GM23248 (cell line): Measurements from ENCODE around the gene ZNF407.

Experiments
- EZH2 ChIP-seq: fragments of 200-600 bp; sonication (generic); IDR thresholded peaks from 2 replicates; pipeline ENCODE4 v1.6.1; 2018; ENCODE audit warnings: antibody characterized with exemption, mild to moderate bottlenecking; ENCODE audit not compliant: insufficient read depth, poor library complexity, severe bottlenecking
- EZH2phosphoT487 ChIP-seq: fragments of 200-600 bp; sonication (generic); IDR thresholded peaks from 2 replicates; pipeline ENCODE4 v1.6.1; 2018; ENCODE audit warnings: antibody characterized with exemption, moderate library complexity, mild to moderate bottlenecking, low read depth; ENCODE audit not compliant: insufficient read depth

DNA sequence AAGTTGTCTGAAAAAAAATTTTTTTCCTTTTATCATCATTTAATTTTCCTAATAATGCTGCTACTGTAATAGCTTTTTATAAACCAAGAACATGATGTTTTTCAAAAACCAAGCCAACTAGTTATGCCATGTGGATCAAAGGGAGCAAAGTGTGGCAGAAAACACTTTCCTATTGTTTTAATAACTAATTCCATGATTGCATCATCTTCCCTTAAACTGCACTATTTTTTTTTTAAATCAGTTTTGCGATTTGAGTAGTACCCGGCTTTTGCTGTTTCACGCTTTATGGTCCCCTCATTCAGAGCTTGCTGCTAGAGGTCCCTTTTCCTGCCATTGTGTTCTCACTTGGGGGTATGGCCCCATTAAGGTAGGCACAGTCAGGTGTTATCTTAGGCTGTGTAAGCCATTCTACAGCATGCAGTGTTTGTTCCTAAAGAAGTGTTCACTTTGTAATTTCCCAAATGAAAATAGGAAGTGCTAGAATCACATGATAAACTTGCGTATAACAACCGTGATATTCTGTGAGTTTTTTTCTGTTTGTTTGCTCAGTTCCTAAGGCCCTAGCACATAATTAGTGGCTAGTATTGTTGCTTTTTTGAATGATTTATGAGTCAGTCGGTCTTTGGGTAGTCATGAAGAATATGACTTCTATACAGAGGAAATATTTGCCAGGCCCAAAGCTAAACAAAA, 385.4 kb downstream of the ZNF407 start:
- TF ChIP-seq EZH2: no peak
- no peak for TF ChIP-seq EZH2phosphoT487
